Inferior parietal cortex (tissue), 1 donor: ENCODE results near the gene CASP4.
"Not testable (repeated sequence)": the region's sequence is repeated elsewhere in the genome, so short reads cannot be mapped to it uniquely, and the experiment has no call there.

Experiments used
- DNase-seq: peaks from one replicate; pipeline ENCODE4 v3.0.0-alpha.2; 2016; ENCODE audit errors: extremely low spot score

CASP4 gene

GRCh38 chr11:104957280-104957679 lies 11.1 kb downstream of the CASP4 start:
- no peak for DNase-seq

- DNase-seq = no peak
These were observed 11.8 kb downstream of the CASP4 start for GRCh38 chr11:104956528-104956927.

GRCh38 chr11:104946907-104947306 lies 21.5 kb downstream of the CASP4 start:
- DNase-seq = peak; percentile 17

GRCh38 chr11:104944076-104944475 lies 24.3 kb downstream of the CASP4 start:
- DNase-seq = no peak

- no peak for DNase-seq
These were observed 24.8 kb downstream of the CASP4 start for GRCh38 chr11:104943561-104943960.

- no peak for DNase-seq
These were observed 33.8 kb downstream of the CASP4 start for GRCh38 chr11:104934594-104934993.

- not testable (repeated sequence) for DNase-seq
These were observed 34.3 kb downstream of the CASP4 start for GRCh38 chr11:104934073-104934472.

- DNase-seq = no peak
These were observed 39.6 kb downstream of the CASP4 start for GRCh38 chr11:104928811-104929210.

GRCh38 chr11:104926771-104927611 lies 41.4 kb downstream of the CASP4 start:
- DNase-seq = no peak

- DNase-seq = no peak
These were observed 42.5 kb downstream of the CASP4 start for GRCh38 chr11:104925850-104926249.

- DNase-seq = peak; percentile 25
These were observed 50.1 kb downstream of the CASP4 start for GRCh38 chr11:104918113-104918824.

GRCh38 chr11:104917271-104918112 lies 50.9 kb downstream of the CASP4 start:
- peak; percentile 13 for DNase-seq

GRCh38 chr11:104916442-104916841 lies 51.9 kb downstream of the CASP4 start:
- DNase-seq = no peak

GRCh38 chr11:104912102-104912501 lies 56.3 kb downstream of the CASP4 start:
- DNase-seq = no peak

- no peak for DNase-seq
These were observed 60.2 kb downstream of the CASP4 start for GRCh38 chr11:104908186-104908531.

- DNase-seq = no peak
These were observed 60.7 kb downstream of the CASP4 start for GRCh38 chr11:104907521-104908185.

- DNase-seq = no peak
These were observed 63.1 kb downstream of the CASP4 start for GRCh38 chr11:104905271-104905670.

GRCh38 chr11:104899226-104899625 lies 69.1 kb downstream of the CASP4 start:
- no peak for DNase-seq

- DNase-seq = no peak
These were observed 69.7 kb downstream of the CASP4 start for GRCh38 chr11:104898685-104899013.

GRCh38 chr11:104897891-104898684 lies 70.3 kb downstream of the CASP4 start, which contains the start of gene CASP12:
CASP12 (minus strand) TSS chr11:104898460.
- DNase-seq = no peak

- DNase-seq = no peak
These were observed 72.7 kb downstream of the CASP4 start for GRCh38 chr11:104895634-104896033.
